Skeletal muscle satellite cell (primary cell): ENCODE results near the gene HYAL1.
"Not testable (repeated sequence)": the region's sequence is repeated elsewhere in the genome, so short reads cannot be mapped to it uniquely, and the experiment has no call there.

Source experiments
- H3K27me3 ChIP-seq: 2 replicates; pipeline ENCODE4 v1.7.0; 2013; ENCODE audit warnings: low read length; ENCODE audit not compliant: control insufficient read depth, insufficient read depth
- H3K36me3 ChIP-seq: 2 replicates; pipeline ENCODE4 v1.7.0; 2013; ENCODE audit warnings: mild to moderate bottlenecking, control low read depth, low read length; ENCODE audit not compliant: insufficient read depth
- H3K4me1 ChIP-seq: 2 replicates; pipeline ENCODE4 v1.7.0; 2013; ENCODE audit warnings: low read length; ENCODE audit not compliant: control insufficient read depth, insufficient read depth
- H3K4me2 ChIP-seq: 2 replicates; pipeline ENCODE4 v1.7.0; 2013; ENCODE audit warnings: mild to moderate bottlenecking, low read length
- H3K4me3 ChIP-seq: 2 replicates; pipeline ENCODE4 v1.7.0; 2013; ENCODE audit warnings: low read length
- H3K9ac ChIP-seq: 2 replicates; pipeline ENCODE4 v1.7.0; 2013; ENCODE audit warnings: mild to moderate bottlenecking, low read depth, low read length, moderate library complexity
- H3K9me3 ChIP-seq: replicated peaks from 2 replicates; pipeline ENCODE4 v1.7.0; 2013; ENCODE audit warnings: mild to moderate bottlenecking, control low read depth, low read length

Gene HYAL1

GRCh38 chr3:50272911-50273688 is 30.3 kb downstream of the HYAL1 start:
- Histone ChIP-seq H3K9ac (no peak overlapping the region), H3K36me3 (no peaks in the 10 kb centered on the region), H3K4me2 (peak overlapping the region; percentile 80), H3K9me3 (no peaks in the 10 kb centered on the region), H3K4me1 (peaks cover 31% of the 10 kb centered on the region), H3K27me3 (no peaks in the 10 kb centered on the region), H3K4me3 (peak overlapping the region; percentile 51)

GRCh38 chr3:50272538-50272910 is 30.9 kb downstream of the HYAL1 start:
- H3K9ac ChIP-seq, H3K9me3 ChIP-seq, H3K36me3 ChIP-seq, H3K4me3 ChIP-seq, H3K27me3 ChIP-seq: not testable (repeated sequence)
- peaks cover 35% of the 10 kb centered on the region for H3K4me1 ChIP-seq
- peak overlapping the region; percentile 80 for H3K4me2 ChIP-seq

GRCh38 chr3:50271314-50271936 is 31.9 kb downstream of the HYAL1 start:
- no peak overlapping the region for H3K9ac ChIP-seq
- H3K27me3 ChIP-seq = no peaks in the 10 kb centered on the region
- H3K4me2 ChIP-seq = no peak overlapping the region
- H3K36me3 ChIP-seq = no peaks in the 10 kb centered on the region
- no peaks in the 10 kb centered on the region for H3K9me3 ChIP-seq
- no peak overlapping the region for H3K4me3 ChIP-seq
- H3K4me1 ChIP-seq = peaks cover 43% of the 10 kb centered on the region

GRCh38 chr3:50270422-50271224 is 32.8 kb downstream of the HYAL1 start:
- peak overlapping the region; percentile 8 for H3K9ac ChIP-seq
- H3K27me3 ChIP-seq = no peaks in the 10 kb centered on the region
- peak overlapping the region; percentile 54 for H3K4me2 ChIP-seq
- H3K9me3 ChIP-seq = no peaks in the 10 kb centered on the region
- H3K4me3 ChIP-seq = no peak overlapping the region
- peaks cover 44% of the 10 kb centered on the region for H3K4me1 ChIP-seq
- H3K36me3 ChIP-seq = no peaks in the 10 kb centered on the region

GRCh38 chr3:50269977-50270413 is 33.4 kb downstream of the HYAL1 start:
- Histone ChIP-seq H3K4me3 (peak overlapping the region; percentile 2), H3K27me3 (no peaks in the 10 kb centered on the region), H3K9ac (peak overlapping the region; percentile 8)

GRCh38 chr3:50269460-50269859 is 33.9 kb downstream of the HYAL1 start:
- peak overlapping the region; percentile 54 for H3K4me2 ChIP-seq
- H3K9ac ChIP-seq = no peak overlapping the region
- peaks cover 56% of the 10 kb centered on the region for H3K4me1 ChIP-seq

More at GRCh38 chr3:50269977-50270413, 33.4 kb downstream of the HYAL1 start:
- H3K36me3 ChIP-seq = no peaks in the 10 kb centered on the region
- peaks cover 50% of the 10 kb centered on the region for H3K4me1 ChIP-seq
- peak overlapping the region; percentile 54 for H3K4me2 ChIP-seq
- H3K9me3 ChIP-seq = no peaks in the 10 kb centered on the region

GRCh38 chr3:50268703-50269451 is 34.5 kb downstream of the HYAL1 start, which contains the start of gene SEMA3B:
Gene SEMA3B, plus strand, starts transcription at chr3:50269147. Its CDS starts 94 bp downstream, at chr3:50269241.
- Histone ChIP-seq H3K9me3 (no peaks in the 10 kb centered on the region), H3K27me3 (no peaks in the 10 kb centered on the region), H3K9ac (no peak within 1 kb of the TSS), H3K4me1 (peaks cover 61% of the 10 kb centered on the region), H3K4me3 (peak within 1 kb of the TSS; percentile 2), H3K4me2 (peak within 1 kb of the TSS; percentile 54), H3K36me3 (no peaks in the 10 kb centered on the region)

More at GRCh38 chr3:50269460-50269859, 33.9 kb downstream of the HYAL1 start:
- Histone ChIP-seq H3K4me3 (peak overlapping the region; percentile 2), H3K9me3 (no peaks in the 10 kb centered on the region), H3K36me3 (no peaks in the 10 kb centered on the region), H3K27me3 (no peaks in the 10 kb centered on the region)

- H3K9me3 ChIP-seq = no peaks in the 10 kb centered on the region
- H3K27me3 ChIP-seq = no peaks in the 10 kb centered on the region
- peak overlapping the region; percentile 54 for H3K4me2 ChIP-seq
- H3K4me3 ChIP-seq = no peak overlapping the region
- H3K4me1 ChIP-seq = peaks cover 66% of the 10 kb centered on the region
- no peaks in the 10 kb centered on the region for H3K36me3 ChIP-seq
- H3K9ac ChIP-seq = no peak overlapping the region
Observed at GRCh38 chr3:50268276-50268675, 35.1 kb downstream of the HYAL1 start.

- peaks cover 64% of the 10 kb centered on the region for H3K4me1 ChIP-seq
- H3K9me3 ChIP-seq = no peaks in the 10 kb centered on the region
- peak overlapping the region; percentile 80 for H3K4me2 ChIP-seq
- H3K4me3 ChIP-seq = peak overlapping the region; percentile 69
- H3K9ac ChIP-seq = peak overlapping the region; percentile 58
- no peaks in the 10 kb centered on the region for H3K27me3 ChIP-seq
- no peaks in the 10 kb centered on the region for H3K36me3 ChIP-seq
Observed at GRCh38 chr3:50267280-50267913, 36.0 kb downstream of the HYAL1 start.

GRCh38 chr3:50266836-50267235 is 36.5 kb downstream of the HYAL1 start:
- peak overlapping the region; percentile 69 for H3K4me3 ChIP-seq
- H3K4me1 ChIP-seq = peaks cover 64% of the 10 kb centered on the region

More at GRCh38 chr3:50266836-50267235, 36.5 kb downstream of the HYAL1 start:
- H3K9ac ChIP-seq = peak overlapping the region; percentile 58
- H3K9me3 ChIP-seq = no peaks in the 10 kb centered on the region
- no peaks in the 10 kb centered on the region for H3K36me3 ChIP-seq
- peak overlapping the region; percentile 80 for H3K4me2 ChIP-seq
- no peaks in the 10 kb centered on the region for H3K27me3 ChIP-seq
